IMR-90 (cell line): Measurements from ENCODE around the gene KLRC3.
"Not testable (repeated sequence)": the region's sequence is repeated elsewhere in the genome, so short reads cannot be mapped to it uniquely, and the experiment has no call there.

Experiments
- CTCF ChIP-seq: conservative IDR thresholded peaks from 2 replicates; pipeline ENCODE4 v1.5.1; 2012; ENCODE audit warnings: mild to moderate bottlenecking, low read depth, low read length, improper control_type of control experiment
- ELK1 ChIP-seq: fragments of 150-350 bp; IDR thresholded peaks from 2 replicates; pipeline ENCODE4 v1.6.1; 2016; ENCODE audit warnings: low read depth, mild to moderate bottlenecking, low read length, moderate library complexity, borderline replicate concordance
- FOS ChIP-seq: fragments of 150-350 bp; IDR thresholded peaks from 2 replicates; pipeline ENCODE4 v1.6.1; 2016; ENCODE audit warnings: low read depth, low read length
- POLR2A ChIP-seq: IDR thresholded peaks from 2 replicates; pipeline ENCODE4 v1.6.1; 2012; ENCODE audit warnings: mild to moderate bottlenecking, low read depth, low read length
- RAD21 ChIP-seq: IDR thresholded peaks from 2 replicates; pipeline ENCODE4 v1.6.1; 2012; ENCODE audit warnings: low read length, improper control_type of control experiment
- USF2 ChIP-seq: fragments of 150-350 bp; IDR thresholded peaks from 2 replicates; pipeline ENCODE4 v1.6.1; 2017; ENCODE audit warnings: mild to moderate bottlenecking, antibody characterized with exemption, low read length, low read depth

DNA sequence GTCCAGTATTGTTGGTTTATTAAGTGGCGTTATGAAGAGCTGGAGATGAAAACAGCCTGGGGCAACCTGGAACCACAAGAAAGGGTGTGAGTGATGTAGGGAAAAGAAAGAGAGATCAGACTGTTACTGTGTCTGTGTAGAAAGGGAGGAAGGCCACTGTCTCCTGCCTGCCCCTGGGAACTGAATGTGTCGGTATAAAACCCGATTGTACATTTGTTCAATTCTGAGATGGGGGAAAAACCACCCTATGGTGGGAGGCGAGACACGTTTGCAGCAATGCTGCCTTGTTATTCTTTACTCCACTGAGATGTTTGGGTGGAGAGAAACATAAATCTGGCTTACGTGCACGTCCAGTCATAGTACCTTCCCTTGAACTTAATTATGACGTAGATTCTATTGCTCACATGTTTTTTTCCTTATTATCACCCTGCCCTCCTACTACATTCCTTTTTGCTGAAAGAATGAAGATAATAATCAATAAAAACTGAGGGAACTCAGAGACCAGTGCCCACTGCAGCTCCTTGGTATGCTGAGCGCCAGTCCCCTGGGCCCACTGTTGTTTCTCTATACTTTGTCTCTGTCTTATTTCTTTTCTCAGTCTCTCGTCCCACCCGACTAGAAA lies 25.8 kb downstream of the KLRC3 start:
- not testable (repeated sequence) for TF ChIP-seq USF2, CTCF, POLR2A, ELK1, RAD21, FOS
